H1 (cell line): ENCODE results near the gene PHOSPHO1. TPM values are rescaled to one million over a fixed set of nuclear protein-coding genes. Genes with fewer than 3 reads are reported as not detected.

Experiments
- CTCF ChIP-seq, 3 experiments: IDR thresholded peaks; 1 replicate in 2 of 3; 2 replicates in 1 of 3; pipeline versions ENCODE4 v1.5.1 to v1.6.1; 2011; ENCODE audit warnings: low read length in 3 of 3, mild to moderate bottlenecking in 3 of 3, inconsistent platforms in 2 of 3, low read depth in 1 of 3, moderate library complexity in 1 of 3; ENCODE audit not compliant: insufficient read depth in 1 of 3; ENCODE audit errors: control extremely low read depth in 1 of 3
- HDAC2 ChIP-seq, 2 experiments: fragments of 300-600 bp in 1 of 2; sonication (generic) in 1 of 2; IDR thresholded peaks; 2 replicates each; pipeline ENCODE4 v1.6.1; 2011 to 2012; ENCODE audit warnings: low read depth in 2 of 2, low read length in 2 of 2, mild to moderate bottlenecking in 2 of 2, moderate library complexity in 2 of 2, borderline replicate concordance in 1 of 2, inconsistent platforms in 1 of 2
- TCF12 ChIP-seq: IDR thresholded peaks from 2 replicates; pipeline ENCODE4 v1.6.1; 2011; ENCODE audit warnings: low read depth, mild to moderate bottlenecking, low read length
- ZNF274 ChIP-seq: IDR thresholded peaks from 2 replicates; pipeline ENCODE4 v1.7.0; 2012; ENCODE audit warnings: low read length, borderline replicate concordance; ENCODE audit errors: extremely low read depth
- polyA plus RNA-seq, 7 experiments: library from polyadenylated mRNA; depleted of rRNA in 3 of 7; stranded (reverse) in 5 of 7; unstranded in 2 of 7; fragments of >200 nt in 5 of 7; fragments of 200-250 nt in 2 of 7; gene quantifications; 1 replicate in 5 of 7; 2 replicates in 1 of 7; 4 replicates in 1 of 7; pipeline versions ENCODE4 v1.2.1 to v1.2.3, GENCODE V29; 2011 to 2013; ENCODE audit warnings: missing spikeins in 2 of 7, mixed read lengths in 2 of 7
- total RNA-seq: library from RNA; stranded (reverse); fragmentation: NEBNext Ultra II Directional; extraction: Animal tissue kit (Norgen Biotek cat#: 25700); gene quantifications from 2 replicates; pipeline ENCODE4 v1.2.1, GENCODE V29; 2021

PHOSPHO1 gene
- total and polyA plus RNA-seq, 2 of the 8 experiments (the other 6 are each of a cell fraction or from before 2014, with no cell fraction given), result 0.34 to 0.45 TPM

GRCh38 chr17:49223517-49224197 lies 6.9 kb downstream of the PHOSPHO1 start (continued):
- TF ChIP-seq CTCF (IDR thresholded peaks at IDR 0.05; ENCODE audit: control extremely low read depth in 1 of 3, insufficient read depth in 1 of 3, low read depth in 1 of 3, low read length in 3 of 3) (peak; percentile 78 to 92 (median 88)), ZNF274 (no peak), TCF12 (no peak), HDAC2 (IDR thresholded peaks at IDR 0.05; ENCODE audit: borderline replicate concordance in 1 of 2, low read depth in 2 of 2, low read length in 2 of 2) (no peak)
